A673 (cell line): ENCODE results near the gene VAV1. TPM values are rescaled to one million over a fixed set of nuclear protein-coding genes. Genes with fewer than 3 reads are reported as not detected.

Experiments used
- BruUV-seq: library from RNA; stranded (reverse); fragments of 400-500 nt; replicated peaks from 2 replicates; lab custom pipeline; 2021; lab: Mats Ljungman, UMichigan
- CTCF ChIA-PET: fragments of 300-600 bp; sonication (Branson Sonifier 250); formaldehyde crosslinking; loops from one replicate; lab custom pipeline; 2022; ENCODE audit warnings: antibody characterized with exemption; lab: Charles Lee
- POLR2A ChIA-PET: fragments of 300-600 bp; sonication (Branson Sonifier 250); formaldehyde crosslinking; loops from one replicate; lab custom pipeline; 2022; ENCODE audit warnings: antibody characterized with exemption; ENCODE audit not compliant: low non-redundant PET; lab: Charles Lee
- DNase-seq: peaks from one replicate; pipeline ENCODE4 v3.0.0-alpha.2; 2015; ENCODE audit warnings: low spot score
- H3K27ac ChIP-seq: fragments of 200-600 bp; sonication (generic); 2 replicates; pipeline ENCODE4 v1.5.1; 2016; ENCODE audit warnings: mixed run types, low read depth, mild to moderate bottlenecking, mixed read lengths, antibody characterized with exemption, low read length; ENCODE audit not compliant: poor library complexity, severe bottlenecking
- H3K27me3 ChIP-seq: fragments of 200-600 bp; sonication (generic); replicated peaks from 2 replicates; pipeline ENCODE4 v1.6.1; 2017; ENCODE audit warnings: mixed run types, low read depth, mild to moderate bottlenecking, mixed read lengths, antibody characterized with exemption, low read length; ENCODE audit not compliant: insufficient read depth, poor library complexity
- H3K36me3 ChIP-seq: fragments of 200-600 bp; sonication (generic); 2 replicates; pipeline ENCODE4 v1.6.1; 2016; ENCODE audit warnings: mixed run types, mild to moderate bottlenecking, mixed read lengths, antibody characterized with exemption, low read length; ENCODE audit not compliant: insufficient read depth, poor library complexity, severe bottlenecking
- H3K4me1 ChIP-seq: fragments of 200-600 bp; sonication (generic); 2 replicates; pipeline ENCODE4 v1.6.1; 2017; ENCODE audit warnings: mixed run types, mild to moderate bottlenecking, mixed read lengths, antibody characterized with exemption, low read length; ENCODE audit not compliant: insufficient read depth, poor library complexity, severe bottlenecking
- H3K4me3 ChIP-seq: fragments of 200-600 bp; sonication (generic); 2 replicates; pipeline ENCODE4 v1.5.1; 2016; ENCODE audit warnings: low read depth, mixed run types, mild to moderate bottlenecking, mixed read lengths, low read length; ENCODE audit not compliant: poor library complexity, severe bottlenecking
- H3K9me3 ChIP-seq: fragments of 200-600 bp; sonication (generic); 2 replicates; pipeline ENCODE4 v1.6.1; 2016; ENCODE audit warnings: mixed run types, low read depth, mild to moderate bottlenecking, mixed read lengths, antibody characterized with exemption, low read length; ENCODE audit not compliant: poor library complexity, severe bottlenecking
- EZH2 ChIP-seq: fragments of 200-600 bp; sonication (generic); IDR thresholded peaks from 2 replicates; pipeline ENCODE4 v1.6.1; 2017; ENCODE audit warnings: borderline replicate concordance, low read depth, mild to moderate bottlenecking, mixed read lengths, antibody characterized with exemption, low read length; ENCODE audit not compliant: poor library complexity, severe bottlenecking
- intact Hi-C: fragments of 100-400 bp; cut with micrococcal nuclease; formaldehyde crosslinking; loops from one replicate; pipeline ENCODE4 v1.10.0; 2022; ENCODE audit not compliant: unreplicated experiment
- total RNA-seq: library from RNA; stranded (reverse); gene quantifications from 2 replicates; pipeline ENCODE4 v1.2.3, GENCODE V29; 2021
- TF ChIP-seq, protein P1 (sequence below): fragments of 300-800, 200-600 bp; sonication (generic); conservative IDR thresholded peaks from 2 replicates; pipeline ENCODE4 v1.5.1; 2017; ENCODE audit warnings: low read depth, mild to moderate bottlenecking, antibody characterized with exemption, low read length, moderate library complexity, mixed read lengths

VAV1 gene
- total RNA-seq, 1 experiment from 2014 or later: 51.6 TPM

DNA sequence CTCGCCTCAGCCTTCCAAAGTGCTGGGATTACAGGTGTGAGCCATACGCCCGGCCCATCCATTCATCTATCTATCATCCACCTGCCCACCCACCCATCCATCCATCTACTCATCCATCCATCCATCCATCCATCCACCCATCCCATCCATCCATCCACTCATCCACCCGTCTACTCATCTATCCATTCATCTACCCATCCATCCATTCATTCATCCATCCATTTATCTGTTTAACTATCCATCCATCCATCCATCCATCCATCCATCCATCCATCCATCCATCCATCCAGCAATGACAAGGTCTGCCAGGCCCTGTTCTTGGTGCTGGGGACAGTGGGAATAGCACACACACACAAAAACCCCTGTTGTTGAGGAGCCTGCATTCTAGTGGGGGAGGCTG, 4.5 kb downstream of the VAV1 start:
- POLR2A ChIA-PET: no interaction called here

DNA sequence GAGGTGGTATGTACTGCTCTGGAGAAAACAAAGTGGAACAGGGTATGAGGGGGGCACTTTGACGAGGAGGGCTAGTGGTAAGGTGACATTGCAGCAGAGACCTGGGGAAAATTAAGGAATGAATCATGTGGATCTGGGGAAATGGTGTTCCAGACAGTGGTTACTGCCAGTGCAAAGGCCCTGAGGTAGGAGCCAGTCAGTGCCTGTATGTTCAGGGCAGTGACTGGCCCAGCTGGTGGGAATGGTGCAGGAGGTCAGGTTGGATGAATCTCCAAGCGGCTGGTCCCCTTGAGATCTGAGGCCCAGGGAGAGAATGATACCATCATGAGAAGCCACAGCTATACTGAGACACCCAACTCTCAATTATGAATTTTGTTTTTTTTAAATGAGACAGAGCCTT, 4.9 kb downstream of the VAV1 start:
- ChIA-PET POLR2A (no interaction called here), CTCF (no interaction called here)
- Histone ChIP-seq H3K36me3 (peaks cover 3% of the 10 kb centered on the region), H3K27ac (no peak overlapping the region), H3K9me3 (no peaks in the 10 kb centered on the region), H3K4me3 (no peak overlapping the region), H3K27me3 (no peaks in the 10 kb centered on the region), H3K4me1 (peaks cover 40% of the 10 kb centered on the region)
- no peak for TF ChIP-seq EZH2
- TF ChIP-seq, protein P1, sequence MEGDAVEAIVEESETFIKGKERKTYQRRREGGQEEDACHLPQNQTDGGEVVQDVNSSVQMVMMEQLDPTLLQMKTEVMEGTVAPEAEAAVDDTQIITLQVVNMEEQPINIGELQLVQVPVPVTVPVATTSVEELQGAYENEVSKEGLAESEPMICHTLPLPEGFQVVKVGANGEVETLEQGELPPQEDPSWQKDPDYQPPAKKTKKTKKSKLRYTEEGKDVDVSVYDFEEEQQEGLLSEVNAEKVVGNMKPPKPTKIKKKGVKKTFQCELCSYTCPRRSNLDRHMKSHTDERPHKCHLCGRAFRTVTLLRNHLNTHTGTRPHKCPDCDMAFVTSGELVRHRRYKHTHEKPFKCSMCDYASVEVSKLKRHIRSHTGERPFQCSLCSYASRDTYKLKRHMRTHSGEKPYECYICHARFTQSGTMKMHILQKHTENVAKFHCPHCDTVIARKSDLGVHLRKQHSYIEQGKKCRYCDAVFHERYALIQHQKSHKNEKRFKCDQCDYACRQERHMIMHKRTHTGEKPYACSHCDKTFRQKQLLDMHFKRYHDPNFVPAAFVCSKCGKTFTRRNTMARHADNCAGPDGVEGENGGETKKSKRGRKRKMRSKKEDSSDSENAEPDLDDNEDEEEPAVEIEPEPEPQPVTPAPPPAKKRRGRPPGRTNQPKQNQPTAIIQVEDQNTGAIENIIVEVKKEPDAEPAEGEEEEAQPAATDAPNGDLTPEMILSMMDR: no peak
- no TSS peak for BruUV-seq
- intact Hi-C loops: no loop called here
- DNase-seq: no peak

More for the DNA sequence above, 4.5 kb downstream of the VAV1 start:
- no peak overlapping the region for H3K4me3 ChIP-seq
- TF ChIP-seq, protein P1: no peak
- no peak for TF ChIP-seq EZH2
- DNase-seq: no peak
- H3K27me3 ChIP-seq: no peaks in the 10 kb centered on the region
- CTCF ChIA-PET: no interaction called here
- peaks cover 3% of the 10 kb centered on the region for H3K36me3 ChIP-seq
- intact Hi-C loops: no loop called here
- H3K4me1 ChIP-seq: peaks cover 37% of the 10 kb centered on the region
- no peaks in the 10 kb centered on the region for H3K9me3 ChIP-seq
- no peak overlapping the region for H3K27ac ChIP-seq
- BruUV-seq: no TSS peak

DNA sequence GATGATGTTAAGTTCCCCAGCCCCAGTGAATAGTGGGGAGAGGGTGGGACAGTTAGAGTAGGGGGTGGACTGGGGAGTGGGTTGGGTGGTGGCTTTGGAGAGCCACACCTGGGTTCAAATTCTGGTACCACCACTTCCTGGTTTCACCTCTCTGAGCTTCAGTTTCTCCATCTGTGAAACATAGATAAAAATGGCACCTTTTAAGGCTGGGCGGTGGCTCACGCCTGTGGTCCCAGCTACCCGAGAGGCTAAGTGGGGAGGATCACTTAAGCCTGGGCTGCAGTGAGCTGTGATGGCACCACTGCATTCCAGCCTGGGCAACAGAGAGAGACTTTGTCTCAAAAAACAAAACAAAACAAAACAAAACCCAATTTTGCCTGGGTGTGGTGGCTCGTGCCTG, 5.9 kb downstream of the VAV1 start:
- Histone ChIP-seq H3K9me3 (no peaks in the 10 kb centered on the region), H3K4me1 (peaks cover 42% of the 10 kb centered on the region), H3K36me3 (peaks cover 3% of the 10 kb centered on the region), H3K27me3 (no peaks in the 10 kb centered on the region), H3K4me3 (no peak overlapping the region), H3K27ac (peak overlapping the region; percentile 52)
- ChIA-PET CTCF (no interaction called here), POLR2A (no interaction called here)
- intact Hi-C loops: no loop called here
- TF ChIP-seq, protein P1: no peak
- TF ChIP-seq EZH2: no peak
- no TSS peak for BruUV-seq
- DNase-seq: no peak
